ENCODE results near the gene JAML. TPM values are rescaled to one million over a fixed set of nuclear protein-coding genes. Genes with fewer than 3 reads are reported as not detected.

Gene JAML
- total and polyA plus RNA-seq, 2 of the 4 experiments (the other 2 are of a cell fraction), result not detected

DNA sequence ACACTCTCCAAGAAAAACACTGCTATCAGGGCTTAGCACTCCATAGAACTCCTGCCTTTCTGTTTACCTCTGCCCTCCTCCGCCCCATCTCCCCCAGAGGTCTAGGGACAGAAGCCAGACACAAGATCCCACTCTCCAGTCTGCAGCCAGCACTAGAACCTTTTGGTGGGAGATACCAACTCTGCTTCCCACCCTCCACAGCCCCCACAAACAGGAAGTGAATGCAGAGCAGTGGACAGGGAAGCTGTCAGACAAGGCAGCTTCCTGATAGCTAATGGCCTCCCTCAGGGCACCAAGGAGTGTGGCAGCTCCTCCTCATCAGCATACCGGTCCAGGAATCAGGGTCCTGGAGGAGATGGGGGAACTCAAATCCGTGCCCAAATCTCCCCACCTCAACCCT lies 77.3 kb downstream of the JAML start:
- no peak overlapping the region for H3K4me3 ChIP-seq (ENCODE audit: insufficient read depth, low read depth, low read length)
- H2BK120ac ChIP-seq (ENCODE audit: low read depth, low read length), result no peak overlapping the region
- H3K14ac ChIP-seq (replicated peaks; ENCODE audit: low read depth, low read length), result no peak overlapping the region
- BruUV-seq (replicated peaks), result no TSS peak
- no peak for DNase-seq
- H3K23ac ChIP-seq (ENCODE audit: low read depth, low read length), result no peak overlapping the region
- WGBS, 2 experiments (ENCODE audit: extremely low coverage in 2 of 2, insufficient read length in 1 of 2), result no CpG with 5 or more reads among the region's 3 CpGs
- H2BK5ac ChIP-seq (ENCODE audit: low read depth, low read length, poor library complexity, severe bottlenecking), result no peak overlapping the region
- no peak overlapping the region for H2BK15ac ChIP-seq (ENCODE audit: low read depth, low read length)
- H3K4me2 ChIP-seq (ENCODE audit: low read depth, low read length), result no peak overlapping the region
- no peaks in the 10 kb centered on the region for H4K20me1 ChIP-seq (ENCODE audit: insufficient read depth, low read length)
- no peak overlapping the region for H4K5ac ChIP-seq (ENCODE audit: low read depth, low read length)
- no peak overlapping the region for H2AK9ac ChIP-seq (replicated peaks; ENCODE audit: low read depth, low read length, poor library complexity)
- no peak overlapping the region for H4K8ac ChIP-seq (ENCODE audit: low read depth in 2 of 2, low read length in 2 of 2)
- peaks cover 50% of the 10 kb centered on the region for H3K27me3 ChIP-seq (ENCODE audit: control insufficient read depth, insufficient read depth, low read length)
- no peak overlapping the region for H3K4ac ChIP-seq (ENCODE audit: low read depth, low read length)
- no peaks in the 10 kb centered on the region; the same call in 1 of the 2 replicates for H3K4me1 ChIP-seq (ENCODE audit: control insufficient read depth, insufficient read depth, low read length)
- no peak overlapping the region for H3K27ac ChIP-seq (ENCODE audit: insufficient read depth, low read length)
- no peak overlapping the region for H3K56ac ChIP-seq (ENCODE audit: extremely low read depth, insufficient read depth, low read length)
- H3K9me3 ChIP-seq (ENCODE audit: control insufficient read depth, insufficient read depth, low read length), result no peaks in the 10 kb centered on the region
- ATAC-seq (ENCODE audit: low read depth), result no peak
- H2AFZ ChIP-seq (replicated peaks; ENCODE audit: low read length, poor library complexity), result no peak overlapping the region
- H3K79me1 ChIP-seq (ENCODE audit: low read depth in 1 of 2, low read length in 2 of 2), result no peaks in the 10 kb centered on the region
- dilution Hi-C loops (cut with HindIII; ENCODE audit: low sequenced_read_pairs, unreplicated experiment) (no loop called here), intact Hi-C loops (cut with micrococcal nuclease) (loop anchor here (5.0 kb wide), 2 partner anchors 340 to 420 kb away; partner anchors contain the start of gene IFT46), in situ Hi-C loops (cut with MboI; ENCODE audit: low sequenced_read_pairs) (loop anchor here (10.0 kb wide), 1 partner anchor 207 kb away; the partner anchor contains the start of gene UBE4A)
- H2AK5ac ChIP-seq (ENCODE audit: low read depth, low read length), result no peak overlapping the region
- TF ChIP-seq RAD21 (IDR thresholded peaks at IDR 0.05; ENCODE audit: low read length) (no peak), CHD1 (IDR thresholded peaks at IDR 0.05; ENCODE audit: low read depth, low read length) (no peak), RCOR1 (IDR thresholded peaks at IDR 0.05; ENCODE audit: insufficient replicate concordance, low read length) (no peak), NFE2L2 (IDR thresholded peaks at IDR 0.05; ENCODE audit: low read depth, low read length) (no peak), ELK1 (IDR thresholded peaks at IDR 0.05; ENCODE audit: borderline replicate concordance, low read depth, low read length) (no peak), MAFK (IDR thresholded peaks at IDR 0.05; ENCODE audit: low read depth, low read length) (no peak), FOS (IDR thresholded peaks at IDR 0.05; ENCODE audit: low read depth, low read length) (no peak), MAZ (IDR thresholded peaks at IDR 0.05; ENCODE audit: borderline replicate concordance, low read depth, low read length) (no peak)
- ChIA-PET CTCF (interaction anchor here (1.4 kb wide), 1 partner anchor 24 kb away, joined by 3 read pairs; no protein-coding TSS in a partner anchor), POLR2A (ENCODE audit: unreplicated experiment) (no interaction called here)
- H3K36me3 ChIP-seq (ENCODE audit: control insufficient read depth, insufficient read depth, low read length), result no peaks in the 10 kb centered on the region
- no peak overlapping the region for H3K18ac ChIP-seq (ENCODE audit: low read depth, low read length)
- H4K91ac ChIP-seq (ENCODE audit: insufficient read depth, low read depth, low read length), result no peak overlapping the region
- H2BK20ac ChIP-seq (ENCODE audit: low read depth, low read length), result no peak overlapping the region
- H3K9ac ChIP-seq (ENCODE audit: low read depth, low read length), result no peak overlapping the region
- no peaks in the 10 kb centered on the region for H3K9me1 ChIP-seq (ENCODE audit: insufficient read depth, low read length)
